Astrocyte (in vitro differentiated cells and primary cell): ENCODE data around the gene ELOVL7. TPM values are rescaled to one million over a fixed set of nuclear protein-coding genes. Genes with fewer than 3 reads are reported as not detected.

Experiments
- DNase-seq: peaks from one replicate; pipeline ENCODE4 v3.0.0-alpha.2; 2010; ENCODE audit warnings: low read depth
- FAIRE-seq: peaks from 2 replicates; lab custom pipeline; 2011; peaks lifted over from hg19 to GRCh38; lab: Jason Lieb, UNC
- H2AFZ ChIP-seq: 2 replicates; pipeline ENCODE4 v1.6.0; 2012; ENCODE audit warnings: low read depth, low read length, inconsistent platforms
- H3K27ac ChIP-seq: 2 replicates; pipeline ENCODE4 v1.5.1; 2011; ENCODE audit warnings: low read depth, low read length, inconsistent platforms
- H3K27me3 ChIP-seq: 2 replicates; pipeline ENCODE4 v1.6.0; 2011; ENCODE audit warnings: low read length, inconsistent platforms; ENCODE audit not compliant: insufficient read depth
- H3K36me3 ChIP-seq: 2 replicates; pipeline ENCODE4 v1.5.1; 2011; ENCODE audit warnings: low read length, inconsistent platforms; ENCODE audit not compliant: insufficient read depth
- H3K4me1 ChIP-seq: 2 replicates; pipeline ENCODE4 v1.5.1; 2011; ENCODE audit warnings: low read length, inconsistent platforms; ENCODE audit not compliant: insufficient read depth
- H3K4me2 ChIP-seq: 2 replicates; pipeline ENCODE4 v1.6.0; 2012; ENCODE audit warnings: low read length, inconsistent platforms
- H3K4me3 ChIP-seq: 2 replicates; pipeline ENCODE4 v1.5.1; 2011; ENCODE audit warnings: low read depth, mild to moderate bottlenecking, low read length, inconsistent platforms; ENCODE audit not compliant: insufficient read depth
- H3K79me2 ChIP-seq: 2 replicates; pipeline ENCODE4 v1.6.0; 2012; ENCODE audit warnings: mild to moderate bottlenecking, low read length, inconsistent platforms; ENCODE audit not compliant: insufficient read depth
- H3K9ac ChIP-seq: 2 replicates; pipeline ENCODE4 v1.6.0; 2012; ENCODE audit warnings: mild to moderate bottlenecking, low read length, inconsistent platforms
- H3K9me3 ChIP-seq: 2 replicates; pipeline ENCODE4 v1.5.1; 2012; ENCODE audit warnings: low read depth, mild to moderate bottlenecking, low read length, inconsistent platforms; ENCODE audit not compliant: insufficient read depth
- H4K20me1 ChIP-seq: 2 replicates; pipeline ENCODE4 v1.6.0; 2012; ENCODE audit warnings: low read length, inconsistent platforms; ENCODE audit not compliant: insufficient read depth
- H3K27ac Mint-ChIP-seq: one replicate; pipeline ENCODE4 v1.8.0; 2021; ENCODE audit warnings: mild to moderate bottlenecking, mixed read lengths; ENCODE audit not compliant: unreplicated experiment
- H3K27me3 Mint-ChIP-seq: one replicate; pipeline ENCODE4 v1.8.0; 2021; ENCODE audit warnings: low read depth, mixed read lengths; ENCODE audit not compliant: unreplicated experiment
- H3K36me3 Mint-ChIP-seq: one replicate; pipeline ENCODE4 v1.8.0; 2021; ENCODE audit warnings: low read depth, mixed read lengths; ENCODE audit not compliant: unreplicated experiment
- H3K4me1 Mint-ChIP-seq: one replicate; pipeline ENCODE4 v1.8.0; 2021; ENCODE audit warnings: low read depth, mixed read lengths; ENCODE audit not compliant: unreplicated experiment
- H3K4me3 Mint-ChIP-seq: one replicate; pipeline ENCODE4 v1.8.0; 2021; ENCODE audit warnings: mild to moderate bottlenecking, moderate library complexity, mixed read lengths; ENCODE audit not compliant: unreplicated experiment
- H3K9me3 Mint-ChIP-seq: one replicate; pipeline ENCODE4 v1.8.0; 2021; ENCODE audit warnings: mild to moderate bottlenecking, mixed read lengths; ENCODE audit not compliant: unreplicated experiment
- CTCF ChIP-seq: IDR thresholded peaks from 2 replicates; pipeline ENCODE4 v1.5.1; 2011; ENCODE audit warnings: low read depth, mild to moderate bottlenecking, inconsistent platforms, low read length, moderate library complexity; ENCODE audit not compliant: insufficient read depth
- EZH2 ChIP-seq: IDR thresholded peaks from 2 replicates; pipeline ENCODE4 v1.6.1; 2012; ENCODE audit warnings: mild to moderate bottlenecking, low read length, inconsistent platforms; ENCODE audit not compliant: insufficient read depth
- total RNA-seq: library from RNA; stranded (reverse); gene quantifications from 2 replicates; pipeline ENCODE4 v1.2.1, GENCODE V29; 2021

Gene ELOVL7
- total RNA-seq, 1 donor from 2014 or later, result 1.0 TPM

DNA sequence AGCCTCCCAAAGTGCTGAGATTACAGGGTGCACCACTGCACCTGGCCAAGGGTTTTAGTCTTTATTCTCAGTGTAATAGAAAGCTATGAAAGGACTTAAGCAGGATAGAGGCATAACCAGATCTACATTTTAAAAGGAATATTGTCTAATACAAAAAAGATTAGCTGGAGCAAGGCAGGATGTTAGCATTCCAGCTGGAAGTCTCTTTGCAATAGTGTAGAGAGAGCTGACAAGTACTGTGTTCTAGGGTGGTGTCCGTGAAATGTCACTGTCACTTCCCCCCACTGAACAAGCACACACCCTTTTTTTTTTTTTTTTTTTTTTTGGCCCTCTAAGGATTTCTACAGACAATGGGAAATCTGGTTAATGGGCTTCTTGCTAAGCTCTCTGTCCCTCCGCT is 119.9 kb downstream of the ELOVL7 start:
- H3K79me2 ChIP-seq, result no peaks in the 10 kb centered on the region

GRCh38 chr5:60722416-60722815 is 121.7 kb downstream of the ELOVL7 start:
- H3K4me1 Mint-ChIP-seq, result no peaks in the 10 kb centered on the region
- Histone ChIP-seq H4K20me1 (no peaks in the 10 kb centered on the region), H2AFZ (no peak overlapping the region), H3K4me2 (no peak overlapping the region), H3K27me3 (no peaks in the 10 kb centered on the region), H3K9me3 (no peaks in the 10 kb centered on the region), H3K4me3 (no peak overlapping the region), H3K9ac (no peak overlapping the region), H3K36me3 (no peaks in the 10 kb centered on the region), H3K4me1 (no peaks in the 10 kb centered on the region), H3K27ac (no peak overlapping the region), H3K79me2 (no peaks in the 10 kb centered on the region)
- FAIRE-seq, result no peak
- TF ChIP-seq CTCF, result no peak
- no peak for TF ChIP-seq EZH2
- H3K27ac Mint-ChIP-seq, result no peak overlapping the region
- no peaks in the 10 kb centered on the region for H3K36me3 Mint-ChIP-seq
- DNase-seq, result no peak
- H3K27me3 Mint-ChIP-seq, result no peaks in the 10 kb centered on the region
- peaks cover 2% of the 10 kb centered on the region for H3K9me3 Mint-ChIP-seq
- H3K4me3 Mint-ChIP-seq, result no peak overlapping the region

More for the DNA sequence above, 119.9 kb downstream of the ELOVL7 start:
- H3K9ac ChIP-seq, result no peak overlapping the region
- H3K4me3 Mint-ChIP-seq, result no peak overlapping the region
- TF ChIP-seq EZH2, result no peak
- TF ChIP-seq CTCF, result no peak
- no peaks in the 10 kb centered on the region for H3K4me1 ChIP-seq
- H2AFZ ChIP-seq, result no peak overlapping the region
- DNase-seq (no peak), FAIRE-seq (no peak)
- H4K20me1 ChIP-seq, result no peaks in the 10 kb centered on the region
- no peak overlapping the region for H3K27ac Mint-ChIP-seq
- no peaks in the 10 kb centered on the region for H3K27me3 Mint-ChIP-seq
- no peak overlapping the region for H3K27ac ChIP-seq
- H3K36me3 ChIP-seq, result no peaks in the 10 kb centered on the region
- H3K4me3 ChIP-seq, result no peak overlapping the region
- no peaks in the 10 kb centered on the region for H3K27me3 ChIP-seq
- H3K9me3 Mint-ChIP-seq, result no peaks in the 10 kb centered on the region
- H3K9me3 ChIP-seq, result no peaks in the 10 kb centered on the region
- no peak overlapping the region for H3K4me2 ChIP-seq
- no peaks in the 10 kb centered on the region for H3K4me1 Mint-ChIP-seq
- H3K36me3 Mint-ChIP-seq, result no peaks in the 10 kb centered on the region

GRCh38 chr5:60719329-60719728 is 124.7 kb downstream of the ELOVL7 start:
- Histone ChIP-seq H3K4me3 (no peak overlapping the region), H3K79me2 (no peaks in the 10 kb centered on the region), H3K4me2 (no peak overlapping the region), H3K9ac (no peak overlapping the region), H3K36me3 (no peaks in the 10 kb centered on the region), H3K4me1 (no peaks in the 10 kb centered on the region), H3K9me3 (no peaks in the 10 kb centered on the region), H4K20me1 (no peaks in the 10 kb centered on the region), H3K27me3 (no peaks in the 10 kb centered on the region), H2AFZ (no peak overlapping the region), H3K27ac (no peak overlapping the region)
- Mint-ChIP-seq H3K9me3 (peaks cover 3% of the 10 kb centered on the region), H3K4me3 (no peak overlapping the region), H3K27ac (no peak overlapping the region), H3K36me3 (no peaks in the 10 kb centered on the region), H3K27me3 (no peaks in the 10 kb centered on the region), H3K4me1 (no peaks in the 10 kb centered on the region)
- no peak for TF ChIP-seq CTCF
- no peak for TF ChIP-seq EZH2
- no peak for FAIRE-seq
- DNase-seq, result no peak
